GM18520 (cell line): ENCODE data around the gene RNF212B.
A peak's percentile ranks its signal among the peaks of the same experiment; 100 is the strongest.

Source experiments
- ATAC-seq: cut with Tn5 transposase; IDR thresholded peaks from one replicate; pipeline ENCODE4 v1.9.1; 2021; ENCODE audit not compliant: unreplicated experiment

RNF212B gene

DNA sequence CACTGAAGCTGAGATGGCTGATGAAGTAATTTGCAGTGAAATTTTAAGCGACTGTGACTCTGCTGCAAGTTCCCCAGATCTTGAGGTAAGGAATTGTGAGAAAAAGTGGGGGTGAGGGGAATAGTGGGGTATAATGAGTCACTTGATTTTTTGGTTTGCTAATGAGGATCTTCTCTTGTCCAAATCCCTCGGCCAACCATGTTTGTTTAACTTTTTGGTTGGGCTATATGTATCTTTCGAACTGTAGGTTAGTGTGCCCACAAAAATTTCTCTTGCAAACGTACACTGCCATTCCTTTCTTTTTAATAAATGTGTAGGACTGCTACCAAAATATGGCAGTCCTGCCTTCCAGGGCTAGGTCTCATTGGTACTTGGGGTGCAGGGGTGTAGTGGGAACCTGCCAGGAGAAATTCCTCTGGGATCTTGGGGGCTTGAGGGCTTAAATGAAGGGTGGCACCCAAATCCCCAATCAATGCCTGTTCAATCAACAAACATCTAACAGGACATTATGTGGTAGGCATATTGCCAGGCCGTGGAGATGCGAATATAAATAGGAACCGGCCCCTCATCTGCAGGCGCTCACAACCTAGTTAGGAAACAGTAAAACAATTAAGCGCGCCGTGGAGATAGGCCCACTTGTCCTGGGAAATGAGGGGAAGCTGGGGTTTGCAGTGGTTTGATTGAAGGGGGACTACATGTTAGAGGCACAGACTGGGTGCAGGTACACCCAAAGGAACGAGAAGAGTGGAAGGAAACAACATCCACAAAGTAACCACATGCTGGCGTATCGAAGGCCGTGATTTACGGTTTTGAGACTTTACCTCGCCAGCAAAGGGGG, 82.2 kb downstream of the RNF212B start:
- no peak for ATAC-seq

DNA sequence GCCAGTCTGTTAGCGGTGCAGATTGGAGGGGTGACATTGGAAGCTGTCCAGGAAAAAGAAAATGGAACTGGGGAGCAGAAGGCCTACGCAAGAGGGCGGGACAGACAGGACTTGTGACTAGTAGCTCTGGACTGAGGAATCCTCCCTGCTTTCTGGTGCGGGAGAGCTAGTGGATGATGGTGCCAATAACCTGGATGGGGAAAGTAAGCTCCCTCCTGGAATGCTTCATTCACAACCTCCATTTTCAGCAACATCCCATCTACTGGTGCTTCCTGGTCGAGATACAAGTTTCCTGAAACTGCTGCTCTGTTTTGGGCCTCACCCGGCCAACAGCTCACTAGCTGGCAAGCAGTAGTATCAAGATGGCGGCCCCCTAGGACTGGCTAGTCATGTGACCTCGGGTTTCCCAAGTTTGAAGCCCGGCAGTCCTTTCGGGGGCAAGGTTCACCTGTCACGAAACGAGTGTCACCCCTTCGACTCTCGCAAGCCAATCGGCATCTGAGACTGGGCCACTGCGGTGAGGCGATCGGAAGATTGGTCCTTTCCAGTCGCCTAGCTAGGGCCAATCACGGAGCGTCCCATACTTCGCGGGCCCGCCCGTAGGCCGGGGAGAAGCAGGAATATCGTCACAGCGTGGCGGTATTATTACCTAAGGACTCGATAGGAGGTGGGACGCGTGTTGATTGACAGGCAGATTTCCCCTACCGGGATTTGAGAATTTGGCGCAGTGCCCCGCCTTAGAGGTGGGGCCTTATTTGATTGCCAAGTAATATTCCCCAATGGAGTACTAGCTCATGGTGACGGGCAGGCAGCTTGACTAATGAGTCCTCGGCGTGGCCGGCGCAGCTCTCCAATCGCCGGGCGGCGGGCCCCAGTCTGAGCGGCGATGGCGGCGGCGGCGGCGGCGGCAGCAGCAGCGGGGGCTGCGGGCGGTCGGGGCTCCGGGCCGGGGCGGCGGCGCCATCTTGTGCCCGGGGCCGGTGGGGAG, 83.1 kb downstream of the RNF212B start, which contains the start of gene PABPN1:
PABPN1 (plus strand) TSS at position 874 of the 988 bp plus-strand sequence; CDS start at position 887, 13 bp downstream.
- peak; percentile 91 for ATAC-seq

DNA sequence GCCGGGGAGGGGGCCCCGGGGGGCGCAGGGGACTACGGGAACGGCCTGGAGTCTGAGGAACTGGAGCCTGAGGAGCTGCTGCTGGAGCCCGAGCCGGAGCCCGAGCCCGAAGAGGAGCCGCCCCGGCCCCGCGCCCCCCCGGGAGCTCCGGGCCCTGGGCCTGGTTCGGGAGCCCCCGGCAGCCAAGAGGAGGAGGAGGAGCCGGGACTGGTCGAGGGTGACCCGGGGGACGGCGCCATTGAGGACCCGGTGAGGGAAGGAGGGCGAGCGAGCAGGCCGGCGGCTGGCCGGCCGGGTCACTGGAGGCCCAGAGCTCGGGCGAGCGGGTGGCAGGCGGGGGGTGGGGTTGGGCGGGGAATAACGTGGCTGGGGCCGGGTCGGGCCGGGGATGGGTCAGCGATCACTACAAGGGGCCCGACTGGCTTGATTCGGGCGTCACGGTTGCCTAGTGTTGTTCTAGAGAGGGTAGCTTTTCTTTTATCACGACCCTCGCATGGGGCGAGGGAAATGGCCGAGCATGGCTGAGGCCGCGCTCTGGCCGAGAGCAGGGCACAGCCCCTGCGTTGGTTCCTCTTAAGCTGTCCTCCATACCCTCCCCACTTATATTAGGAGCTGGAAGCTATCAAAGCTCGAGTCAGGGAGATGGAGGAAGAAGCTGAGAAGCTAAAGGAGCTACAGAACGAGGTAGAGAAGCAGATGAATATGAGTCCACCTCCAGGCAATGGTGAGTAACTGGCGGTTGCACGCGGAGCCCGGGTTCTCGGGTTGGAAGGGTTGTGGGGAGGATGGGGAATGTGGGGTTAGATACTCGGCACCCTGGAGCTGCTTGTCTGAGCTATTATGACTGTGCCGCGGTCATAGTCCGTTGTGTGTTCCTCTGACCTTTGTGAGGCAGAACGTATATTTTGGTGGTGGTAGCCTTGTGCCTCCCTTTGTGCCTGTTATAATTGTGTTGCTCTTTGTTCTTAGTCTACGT, 84.1 kb downstream of the RNF212B start:
- ATAC-seq = peak; percentile 1
